RWPE1 (cell line): Measurements from ENCODE around the gene SMPD2.

Experiments used
- CTCF ChIA-PET: fragments of 350-600 bp; sonication (Branson Sonifier 250); formaldehyde crosslinking; extraction: SDS; loops from one replicate; lab custom pipeline; 2021; lab: Yijun Ruan, JAX
- POLR2A ChIA-PET: fragments of 400-600 bp; formaldehyde crosslinking; extraction: SDS; loops from one replicate; lab custom pipeline; 2020; ENCODE audit warnings: antibody characterized with exemption; ENCODE audit not compliant: low non-redundant PET; lab: Yijun Ruan, JAX
- DNase-seq: peaks from one replicate; pipeline ENCODE4 v3.0.0; 2012; ENCODE audit warnings: low spot score
- H3K27ac ChIP-seq: fragments of 450-650 bp; 2 replicates; pipeline ENCODE4 v1.5.1; 2017
- CTCF ChIP-seq: fragments of 450-650 bp; conservative IDR thresholded peaks from 2 replicates; pipeline ENCODE4 v1.5.1; 2017; ENCODE audit warnings: low read depth, mild to moderate bottlenecking

The SMPD2 gene

GRCh38 chr6:109428889-109429477 is 11.5 kb upstream of the SMPD2 start:
- POLR2A ChIA-PET: no interaction called here
- H3K27ac ChIP-seq: no peak overlapping the region
- TF ChIP-seq CTCF: no peak
- no peak for DNase-seq
- CTCF ChIA-PET: interaction anchor here (0.6 to 1.2 kb wide), 2 partner anchors 35 to 56 kb away, joined by 3 read pairs; no protein-coding TSS in a partner anchor

GRCh38 chr6:109429496-109429895 is 11.0 kb upstream of the SMPD2 start:
- CTCF ChIA-PET: interaction anchor here (0.6 to 1.2 kb wide), 3 partner anchors 34 to 899 kb away, joined by 3 to 4 read pairs (median 3); no protein-coding TSS in a partner anchor
- H3K27ac ChIP-seq: no peak overlapping the region
- POLR2A ChIA-PET: no interaction called here
- no peak for TF ChIP-seq CTCF
- DNase-seq: no peak

GRCh38 chr6:109434456-109434855 is 6.1 kb upstream of the SMPD2 start:
- CTCF ChIA-PET: no interaction called here
- H3K27ac ChIP-seq: no peak overlapping the region
- POLR2A ChIA-PET: no interaction called here
- DNase-seq: no peak
- no peak for TF ChIP-seq CTCF

- H3K27ac ChIP-seq: no peak overlapping the region
- no peak for TF ChIP-seq CTCF
- no peak for DNase-seq
- POLR2A ChIA-PET: no interaction called here
- CTCF ChIA-PET: interaction anchor here (0.6 to 1.2 kb wide), 3 partner anchors 53 to 248 kb away, joined by 3 to 5 read pairs (median 5); no protein-coding TSS in a partner anchor
These were observed 4.5 kb upstream of the SMPD2 start for GRCh38 chr6:109436041-109436440.

GRCh38 chr6:109441069-109441816 is 719 bp downstream of the SMPD2 start:
- ChIA-PET POLR2A (interaction anchor here (1.3 kb wide), 1 partner anchor 58 kb away, joined by 4 read pairs; the partner anchor contains the start of gene CD164), CTCF (interaction anchor here (0.6 to 1.1 kb wide), 3 partner anchors 11 to 253 kb away, joined by 3 to 5 read pairs (median 4); no protein-coding TSS in a partner anchor)
- DNase-seq: peak; percentile 28
- peak overlapping the region; percentile 87 for H3K27ac ChIP-seq
- TF ChIP-seq CTCF: peak; percentile 41

- CTCF ChIA-PET: interaction anchor here (1.3 to 1.9 kb wide), 2 partner anchors 13 to 59 kb away, joined by 5 read pairs; partner anchors contain the start of gene MICAL1
- no peak for DNase-seq
These were observed 1.9 kb downstream of the SMPD2 start for GRCh38 chr6:109442393-109442924.

More at GRCh38 chr6:109442393-109442924, 1.9 kb downstream of the SMPD2 start:
- POLR2A ChIA-PET: no interaction called here
- TF ChIP-seq CTCF: no peak
- H3K27ac ChIP-seq: no peak overlapping the region
